Common myeloid progenitor, CD34-positive (primary cell): ENCODE results near the gene ADPRS.

Experiments
- CTCF ChIA-PET: fragments of 350-600 bp; sonication (Branson Sonifier 250); formaldehyde crosslinking; loops from one replicate; lab custom pipeline; 2021; ENCODE audit warnings: antibody characterized with exemption; lab: Charles Lee
- POLR2A ChIA-PET: fragments of 350-600 bp; sonication (Branson Sonifier 250); formaldehyde crosslinking; loops from one replicate; lab custom pipeline; 2021; ENCODE audit warnings: antibody characterized with exemption; lab: Charles Lee
- DNase-seq, 3 donors: peaks; one replicate each; pipeline versions ENCODE4 v3.0.0 to v3.0.0-alpha.2; 2013
- H3K27ac ChIP-seq, 2 experiments: 1 replicate in 1 of 2; 2 replicates in 1 of 2; pipeline ENCODE4 v1.7.0; 2013; ENCODE audit warnings: inconsistent platforms in 2 of 2, low read length in 2 of 2, mild to moderate bottlenecking in 2 of 2, low read depth in 1 of 2, moderate library complexity in 1 of 2; ENCODE audit not compliant: severe bottlenecking in 2 of 2, insufficient read depth in 1 of 2, poor library complexity in 1 of 2
- H3K27me3 ChIP-seq, 5 experiments: replicated peaks in 2 of 5; 1 replicate in 3 of 5; 2 replicates in 2 of 5; pipeline versions ENCODE4 v1.6.1 to v1.7.0; 2013; ENCODE audit warnings: low read length in 4 of 5, mild to moderate bottlenecking in 2 of 5, moderate library complexity in 2 of 5, inconsistent platforms in 1 of 5; ENCODE audit not compliant: insufficient read depth in 5 of 5, control insufficient read depth in 4 of 5
- H3K36me3 ChIP-seq, 4 experiments: 1 replicate in 2 of 4; 2 replicates in 2 of 4; pipeline versions ENCODE4 v1.6.1 to v1.7.0; 2013; ENCODE audit warnings: low read length in 3 of 4, control low read depth in 1 of 4, mild to moderate bottlenecking in 1 of 4; ENCODE audit not compliant: control insufficient read depth in 4 of 4, insufficient read depth in 4 of 4
- H3K4me1 ChIP-seq, 4 experiments: 1 replicate in 3 of 4; 2 replicates in 1 of 4; pipeline versions ENCODE4 v1.6.1 to v1.7.1; 2013; ENCODE audit warnings: low read length in 3 of 4, mild to moderate bottlenecking in 3 of 4, control low read depth in 1 of 4, inconsistent platforms in 1 of 4, moderate library complexity in 1 of 4; ENCODE audit not compliant: control insufficient read depth in 4 of 4, insufficient read depth in 4 of 4; ENCODE audit errors: control extremely low read depth in 1 of 4
- H3K4me3 ChIP-seq, 7 experiments: 1 replicate in 4 of 7; 2 replicates in 3 of 7; pipeline versions ENCODE4 v1.5.1 to v1.7.0; 2013; ENCODE audit warnings: mild to moderate bottlenecking in 7 of 7, low read length in 6 of 7, moderate library complexity in 6 of 7, inconsistent platforms in 2 of 7, low read depth in 2 of 7, control low read depth in 1 of 7; ENCODE audit not compliant: insufficient read depth in 4 of 7, control insufficient read depth in 1 of 7; ENCODE audit errors: extremely low read depth in 1 of 7
- H3K9me3 ChIP-seq, 5 experiments: 1 replicate in 4 of 5; 2 replicates in 1 of 5; pipeline versions ENCODE4 v1.6.1 to v1.7.1; 2013; ENCODE audit warnings: low read length in 4 of 5, mild to moderate bottlenecking in 2 of 5, inconsistent platforms in 1 of 5, low read depth in 1 of 5, moderate library complexity in 1 of 5; ENCODE audit not compliant: control insufficient read depth in 4 of 5, insufficient read depth in 2 of 5; ENCODE audit errors: control extremely low read depth in 1 of 5
- WGBS: methylation state at CpG from one replicate; pipeline ENCODE4 v1.1.5; 2013; ENCODE audit not compliant: insufficient coverage; 5-methylcytosine and 5-hydroxymethylcytosine counted together

The ADPRS gene

DNA sequence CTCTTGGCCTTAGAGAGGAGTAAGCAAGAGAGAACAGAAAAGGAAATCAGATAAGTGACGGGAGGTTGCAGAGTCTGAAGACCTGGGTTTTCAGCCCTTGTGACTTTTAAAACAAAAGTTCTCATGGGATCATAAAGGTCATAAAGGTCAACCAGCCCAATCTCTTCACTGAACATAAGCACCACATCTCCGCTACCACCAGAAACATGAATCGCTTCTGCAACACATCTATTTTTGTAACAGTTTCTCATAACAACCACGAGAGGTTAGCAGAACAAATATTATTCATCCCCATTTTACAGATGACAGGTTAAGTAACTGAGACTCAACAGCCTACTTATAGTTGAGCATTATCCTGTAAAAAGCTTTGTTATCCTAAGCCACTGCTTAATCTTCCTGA is 54.7 kb downstream of the ADPRS start:
- 95% methylated on average over 4 of the region's 4 CpGs for WGBS
- POLR2A ChIA-PET = no interaction called here

More for the DNA sequence above, 54.7 kb downstream of the ADPRS start:
- no peaks in the 10 kb centered on the region for H3K9me3 ChIP-seq
- CTCF ChIA-PET = interaction anchor here (4.7 kb wide), 1 partner anchor 8 kb away, joined by 44 read pairs; no protein-coding TSS in a partner anchor
- H3K4me3 ChIP-seq = no peak overlapping the region
- H3K27me3 ChIP-seq = no peaks in the 10 kb centered on the region
- no peak for DNase-seq
- no peak overlapping the region for H3K27ac ChIP-seq
- peaks cover 3 to 22% (median 11%) of the 10 kb centered on the region in 4 experiments for H3K36me3 ChIP-seq
- H3K4me1 ChIP-seq = peaks cover 3 to 17% (median 8%) of the 10 kb centered on the region in 4 experiments
